ENCODE data around the gene ETNK2. TPM values are rescaled to one million over a fixed set of nuclear protein-coding genes. Genes with fewer than 3 reads are reported as not detected.

Gene ETNK2
- total RNA-seq, 2 experiments from 2014 or later: 1.9 TPM; not detected in 1

- Histone ChIP-seq H3K79me2 (ENCODE audit: insufficient read depth, low read depth, low read length) (no peaks in the 10 kb centered on the region), H3K4me1 (ENCODE audit: insufficient read depth, low read length, poor library complexity, severe bottlenecking) (no peaks in the 10 kb centered on the region), H3K4me3 (ENCODE audit: low read depth, low read length, poor library complexity, severe bottlenecking) (no peak overlapping the region), H3K9me2 (ENCODE audit: insufficient read depth, low read length) (no peaks in the 10 kb centered on the region), H3K36me3 (ENCODE audit: insufficient read depth, low read length) (no peaks in the 10 kb centered on the region), H2AFZ (ENCODE audit: low read length) (no peak overlapping the region), H3K9me3 (ENCODE audit: low read length) (no peaks in the 10 kb centered on the region), H3K27ac (ENCODE audit: low read depth, low read length, poor library complexity, severe bottlenecking) (no peak overlapping the region), H4K20me1 (ENCODE audit: insufficient read depth, low read length) (no peaks in the 10 kb centered on the region), H3K4me2 (ENCODE audit: low read length) (no peak overlapping the region)
- BruUV-seq (replicated peaks): no TSS peak
- ChIA-PET CTCF (ENCODE audit: unreplicated experiment) (interaction anchor here (0.9 kb wide), 1 partner anchor 34 kb away, joined by 4 read pairs; no protein-coding TSS in a partner anchor), POLR2A (no interaction called here)
- TF ChIP-seq, protein P1, sequence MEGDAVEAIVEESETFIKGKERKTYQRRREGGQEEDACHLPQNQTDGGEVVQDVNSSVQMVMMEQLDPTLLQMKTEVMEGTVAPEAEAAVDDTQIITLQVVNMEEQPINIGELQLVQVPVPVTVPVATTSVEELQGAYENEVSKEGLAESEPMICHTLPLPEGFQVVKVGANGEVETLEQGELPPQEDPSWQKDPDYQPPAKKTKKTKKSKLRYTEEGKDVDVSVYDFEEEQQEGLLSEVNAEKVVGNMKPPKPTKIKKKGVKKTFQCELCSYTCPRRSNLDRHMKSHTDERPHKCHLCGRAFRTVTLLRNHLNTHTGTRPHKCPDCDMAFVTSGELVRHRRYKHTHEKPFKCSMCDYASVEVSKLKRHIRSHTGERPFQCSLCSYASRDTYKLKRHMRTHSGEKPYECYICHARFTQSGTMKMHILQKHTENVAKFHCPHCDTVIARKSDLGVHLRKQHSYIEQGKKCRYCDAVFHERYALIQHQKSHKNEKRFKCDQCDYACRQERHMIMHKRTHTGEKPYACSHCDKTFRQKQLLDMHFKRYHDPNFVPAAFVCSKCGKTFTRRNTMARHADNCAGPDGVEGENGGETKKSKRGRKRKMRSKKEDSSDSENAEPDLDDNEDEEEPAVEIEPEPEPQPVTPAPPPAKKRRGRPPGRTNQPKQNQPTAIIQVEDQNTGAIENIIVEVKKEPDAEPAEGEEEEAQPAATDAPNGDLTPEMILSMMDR (conservative IDR thresholded peaks at IDR 0.05; ENCODE audit: low read length): no peak
- TF ChIP-seq EZH2phosphoT487 (IDR thresholded peaks at IDR 0.05; ENCODE audit: borderline replicate concordance, low read depth, low read length): no peak
- intact Hi-C loops (cut with micrococcal nuclease; ENCODE audit: unreplicated experiment): no loop called here
- DNase-seq (ENCODE audit: low spot score): no peak
These were observed 24.2 kb upstream of the ETNK2 start for GRCh38 chr1:204176049-204176448.

GRCh38 chr1:204174958-204175357 lies 23.1 kb upstream of the ETNK2 start:
- Histone ChIP-seq H3K79me2 (ENCODE audit: insufficient read depth, low read depth, low read length) (no peaks in the 10 kb centered on the region), H3K4me3 (ENCODE audit: low read depth, low read length, poor library complexity, severe bottlenecking) (no peak overlapping the region), H3K36me3 (ENCODE audit: insufficient read depth, low read length) (no peaks in the 10 kb centered on the region), H3K4me2 (ENCODE audit: low read length) (no peak overlapping the region), H3K27ac (ENCODE audit: low read depth, low read length, poor library complexity, severe bottlenecking) (no peak overlapping the region), H3K4me1 (ENCODE audit: insufficient read depth, low read length, poor library complexity, severe bottlenecking) (no peaks in the 10 kb centered on the region), H3K9me2 (ENCODE audit: insufficient read depth, low read length) (no peaks in the 10 kb centered on the region), H4K20me1 (ENCODE audit: insufficient read depth, low read length) (no peaks in the 10 kb centered on the region), H2AFZ (ENCODE audit: low read length) (no peak overlapping the region), H3K9me3 (ENCODE audit: low read length) (peaks cover 7% of the 10 kb centered on the region; the same call in 1 of the 2 replicates)
- intact Hi-C loops (cut with micrococcal nuclease; ENCODE audit: unreplicated experiment): no loop called here
- no peak for DNase-seq (ENCODE audit: low spot score)
- ChIA-PET CTCF (ENCODE audit: unreplicated experiment) (no interaction called here), POLR2A (no interaction called here)
- BruUV-seq (replicated peaks): no TSS peak
- no peak for TF ChIP-seq EZH2phosphoT487 (IDR thresholded peaks at IDR 0.05; ENCODE audit: borderline replicate concordance, low read depth, low read length)
- TF ChIP-seq, protein P1 (conservative IDR thresholded peaks at IDR 0.05; ENCODE audit: low read length): no peak

DNA sequence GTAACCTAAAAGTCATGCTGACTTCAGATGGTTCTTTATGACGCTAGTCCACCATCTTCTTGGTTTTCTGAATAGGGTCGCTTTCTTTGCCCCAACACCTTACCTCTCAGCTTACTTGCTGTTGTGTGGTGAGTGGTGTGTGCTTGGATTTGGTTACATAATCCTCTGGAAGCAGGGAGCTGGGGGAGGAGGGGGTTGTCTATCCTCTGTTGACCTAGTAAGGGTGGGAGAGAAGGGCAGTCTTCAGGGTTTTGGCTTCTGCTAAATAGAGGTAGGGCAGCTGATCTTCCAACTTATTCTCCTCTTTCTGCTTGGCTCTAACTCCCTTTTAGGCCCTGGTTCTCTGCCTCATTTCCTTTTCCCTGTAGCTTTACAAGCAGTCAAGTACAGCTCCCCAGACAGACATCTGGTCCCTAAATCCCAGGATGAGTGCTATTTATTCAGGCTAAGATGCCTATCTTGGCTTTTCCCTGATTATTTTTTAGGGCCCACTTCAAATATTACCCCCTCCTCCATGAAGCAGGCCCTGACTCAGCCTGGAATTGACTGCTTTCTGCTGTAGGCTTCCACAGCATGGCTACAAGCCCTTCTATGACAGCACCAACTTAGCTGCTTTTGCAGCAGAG lies 20.7 kb upstream of the ETNK2 start:
- CTCF ChIA-PET (ENCODE audit: unreplicated experiment): interaction anchor here (0.6 kb wide), 1 partner anchor 28 kb away, joined by 3 read pairs; no protein-coding TSS in a partner anchor
- H3K36me3 ChIP-seq (ENCODE audit: insufficient read depth, low read length): no peaks in the 10 kb centered on the region
- H4K20me1 ChIP-seq (ENCODE audit: insufficient read depth, low read length): no peaks in the 10 kb centered on the region
- no peak overlapping the region for H3K4me3 ChIP-seq (ENCODE audit: low read depth, low read length, poor library complexity, severe bottlenecking)
- H3K79me2 ChIP-seq (ENCODE audit: insufficient read depth, low read depth, low read length): no peaks in the 10 kb centered on the region
- intact Hi-C loops (cut with micrococcal nuclease; ENCODE audit: unreplicated experiment): no loop called here
- H3K9me2 ChIP-seq (ENCODE audit: insufficient read depth, low read length): no peaks in the 10 kb centered on the region
- no peak for DNase-seq (ENCODE audit: low spot score)
- peaks cover 16% of the 10 kb centered on the region; the same call in 1 of the 2 replicates for H3K9me3 ChIP-seq (ENCODE audit: low read length)
- H2AFZ ChIP-seq (ENCODE audit: low read length): no peak overlapping the region
- POLR2A ChIA-PET: interaction anchor here (1.0 kb wide), 1 partner anchor 18 kb away, joined by 4 read pairs; no protein-coding TSS in a partner anchor
- no TSS peak for BruUV-seq (replicated peaks)
- H3K4me1 ChIP-seq (ENCODE audit: insufficient read depth, low read length, poor library complexity, severe bottlenecking): no peaks in the 10 kb centered on the region
- TF ChIP-seq, protein P1 (conservative IDR thresholded peaks at IDR 0.05; ENCODE audit: low read length): no peak
- TF ChIP-seq EZH2phosphoT487 (IDR thresholded peaks at IDR 0.05; ENCODE audit: borderline replicate concordance, low read depth, low read length): no peak
- no peak overlapping the region for H3K4me2 ChIP-seq (ENCODE audit: low read length)
- no peak overlapping the region for H3K27ac ChIP-seq (ENCODE audit: low read depth, low read length, poor library complexity, severe bottlenecking)

All from OCI-LY7 (cell line).